Measurements from ENCODE around the gene PKIG. TPM values are rescaled to one million over a fixed set of nuclear protein-coding genes. Genes with fewer than 3 reads are reported as not detected.

Gene PKIG
- total RNA-seq, 4 donors from 2014 or later = 21.5 to 42.6 (median 28.2) TPM

DNA sequence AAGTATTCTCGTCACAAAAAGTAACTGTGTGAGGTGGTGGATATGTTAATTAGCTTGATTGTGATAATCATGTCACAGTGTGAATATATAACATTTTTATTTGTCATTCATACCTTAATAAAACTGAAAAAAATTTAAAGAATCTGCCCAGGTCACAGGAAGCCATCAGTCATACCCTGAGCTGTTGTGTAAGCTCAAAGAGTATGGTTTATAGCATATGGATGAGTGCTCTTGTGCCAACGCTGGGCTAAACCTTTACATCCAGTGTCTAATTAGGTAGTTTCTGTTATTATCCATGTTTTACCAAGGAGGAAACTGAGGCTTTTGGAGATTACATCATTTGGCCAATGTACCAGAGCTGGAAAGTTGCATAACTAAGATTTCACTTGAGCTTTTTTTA is 11.4 kb downstream of the PKIG start:
- TF ChIP-seq, protein P1, sequence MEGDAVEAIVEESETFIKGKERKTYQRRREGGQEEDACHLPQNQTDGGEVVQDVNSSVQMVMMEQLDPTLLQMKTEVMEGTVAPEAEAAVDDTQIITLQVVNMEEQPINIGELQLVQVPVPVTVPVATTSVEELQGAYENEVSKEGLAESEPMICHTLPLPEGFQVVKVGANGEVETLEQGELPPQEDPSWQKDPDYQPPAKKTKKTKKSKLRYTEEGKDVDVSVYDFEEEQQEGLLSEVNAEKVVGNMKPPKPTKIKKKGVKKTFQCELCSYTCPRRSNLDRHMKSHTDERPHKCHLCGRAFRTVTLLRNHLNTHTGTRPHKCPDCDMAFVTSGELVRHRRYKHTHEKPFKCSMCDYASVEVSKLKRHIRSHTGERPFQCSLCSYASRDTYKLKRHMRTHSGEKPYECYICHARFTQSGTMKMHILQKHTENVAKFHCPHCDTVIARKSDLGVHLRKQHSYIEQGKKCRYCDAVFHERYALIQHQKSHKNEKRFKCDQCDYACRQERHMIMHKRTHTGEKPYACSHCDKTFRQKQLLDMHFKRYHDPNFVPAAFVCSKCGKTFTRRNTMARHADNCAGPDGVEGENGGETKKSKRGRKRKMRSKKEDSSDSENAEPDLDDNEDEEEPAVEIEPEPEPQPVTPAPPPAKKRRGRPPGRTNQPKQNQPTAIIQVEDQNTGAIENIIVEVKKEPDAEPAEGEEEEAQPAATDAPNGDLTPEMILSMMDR (IDR thresholded peaks at IDR 0.05) = no peak
- TF ChIP-seq POLR2A (IDR thresholded peaks at IDR 0.05) = no peak
- 69 to 74% methylated on average over 2 of the region's 2 CpGs for WGBS, 2 donors
- no peak for DNase-seq (ENCODE audit: low spot score in 2 of 2)
- intact Hi-C loops (cut with DNase I; ENCODE audit: low total_unique reads) = no loop called here
- H3K4me3 ChIP-seq (ENCODE audit: low read depth, poor library complexity, severe bottlenecking) = no peak overlapping the region

DNA sequence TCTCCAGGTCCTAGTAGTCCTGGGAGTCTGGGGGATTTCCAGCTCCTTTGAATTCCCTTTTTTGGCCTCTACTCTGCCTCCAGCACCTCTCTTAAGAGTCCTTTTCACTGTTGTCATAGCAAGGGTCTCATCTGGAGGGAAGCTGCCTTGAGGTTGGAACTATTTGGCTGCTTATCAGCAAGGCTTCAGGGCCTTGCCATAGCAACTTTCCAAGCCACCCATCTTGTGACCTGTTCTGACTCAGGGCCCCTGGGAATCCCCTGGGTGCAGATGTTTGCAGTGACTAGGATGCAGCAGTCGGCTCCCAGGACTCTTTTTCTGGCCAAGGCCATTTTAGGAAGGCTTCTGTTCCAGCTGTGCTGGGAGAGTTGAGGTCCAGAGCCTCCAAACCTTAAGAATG is 12.4 kb downstream of the PKIG start:
- no peak for DNase-seq (ENCODE audit: low spot score in 2 of 2)
- TF ChIP-seq POLR2A (IDR thresholded peaks at IDR 0.05) = no peak
- TF ChIP-seq, protein P1 (IDR thresholded peaks at IDR 0.05) = no peak
- intact Hi-C loops (cut with DNase I; ENCODE audit: low total_unique reads) = no loop called here

DNA sequence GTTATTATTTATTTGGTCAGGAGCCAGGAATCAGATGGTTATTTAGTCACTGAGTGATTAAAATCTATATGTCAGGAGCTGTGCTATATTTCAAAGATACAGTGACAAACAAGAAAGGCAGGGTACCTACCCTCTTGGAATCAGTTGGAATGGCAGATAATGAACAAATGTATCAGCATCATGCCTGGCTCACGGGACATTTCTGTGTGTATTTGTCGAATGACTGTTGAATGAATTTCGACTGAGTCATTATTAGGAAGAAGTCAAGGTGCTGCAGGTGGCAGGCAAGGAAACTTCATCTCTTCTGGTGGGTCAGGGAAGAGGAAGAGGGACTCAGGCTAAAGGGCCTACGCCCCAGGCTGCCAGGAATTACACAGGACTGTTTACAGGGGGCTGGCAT is 13.6 kb downstream of the PKIG start:
- intact Hi-C loops (cut with DNase I; ENCODE audit: low total_unique reads) = no loop called here
- TF ChIP-seq, protein P1 (IDR thresholded peaks at IDR 0.05) = no peak
- TF ChIP-seq POLR2A (IDR thresholded peaks at IDR 0.05) = no peak
- no peak for DNase-seq (ENCODE audit: low spot score in 2 of 2)
- 91 to 94% methylated on average over 4 of the region's 4 CpGs for WGBS, 2 donors
- no peak overlapping the region for H3K4me3 ChIP-seq (ENCODE audit: low read depth, poor library complexity, severe bottlenecking)

More for the DNA sequence above, 12.4 kb downstream of the PKIG start:
- 0 to 17% methylated on average over 1 of the region's 1 CpG for WGBS, 2 donors
- no peak overlapping the region for H3K4me3 ChIP-seq (ENCODE audit: low read depth, poor library complexity, severe bottlenecking)

DNA sequence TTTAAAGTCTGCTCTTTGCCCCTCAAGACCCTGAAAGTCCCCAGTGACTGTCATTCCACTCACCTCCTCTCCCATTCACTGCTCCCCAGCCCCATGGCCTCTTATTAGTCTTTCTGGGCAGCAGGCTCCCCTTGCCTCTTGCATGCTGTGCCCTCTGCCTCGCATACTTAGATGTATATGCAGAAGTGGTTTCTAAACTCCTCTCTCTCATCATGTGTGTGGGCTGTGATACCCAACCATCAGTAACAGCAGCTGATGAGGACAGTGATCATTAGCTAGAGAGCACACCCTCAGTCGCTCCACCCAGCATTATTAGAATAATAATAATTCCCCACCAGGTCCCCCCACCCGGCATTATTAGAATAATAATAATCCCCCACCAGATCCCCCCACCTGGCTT is 14.5 kb downstream of the PKIG start:
- TF ChIP-seq POLR2A (IDR thresholded peaks at IDR 0.05) = no peak
- TF ChIP-seq, protein P1 (IDR thresholded peaks at IDR 0.05) = no peak
- no peak for DNase-seq (ENCODE audit: low spot score in 2 of 2)
- intact Hi-C loops (cut with DNase I; ENCODE audit: low total_unique reads) = no loop called here
- 85 to 94% methylated on average over 3 of the region's 3 CpGs for WGBS, 2 donors
- no peak overlapping the region for H3K4me3 ChIP-seq (ENCODE audit: low read depth, poor library complexity, severe bottlenecking)

DNA sequence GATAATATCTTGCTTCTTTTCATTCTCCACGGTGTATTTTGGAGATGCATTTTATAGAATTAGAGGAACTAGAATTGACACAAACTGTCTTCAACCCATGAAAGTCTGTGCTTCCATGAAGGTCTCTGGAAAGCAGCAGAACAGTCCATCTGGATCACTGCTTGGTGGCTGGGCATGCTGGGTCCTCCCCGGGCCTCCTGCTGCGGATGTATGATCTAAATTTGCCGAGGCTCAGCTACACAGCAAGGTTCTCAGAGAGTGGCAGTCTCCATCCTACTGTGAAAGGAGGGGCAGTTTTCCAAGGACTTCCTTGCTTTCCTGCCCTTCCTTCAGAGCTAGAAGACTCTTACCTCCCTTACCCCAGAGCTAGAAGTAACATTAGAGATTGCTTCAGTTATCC is 15.1 kb downstream of the PKIG start:
- H3K4me3 ChIP-seq (ENCODE audit: low read depth, poor library complexity, severe bottlenecking) = no peak overlapping the region
- no peak for TF ChIP-seq POLR2A (IDR thresholded peaks at IDR 0.05)
- TF ChIP-seq, protein P1 (IDR thresholded peaks at IDR 0.05) = no peak
- intact Hi-C loops (cut with DNase I; ENCODE audit: low total_unique reads) = no loop called here
- DNase-seq (ENCODE audit: low spot score in 2 of 2) = no peak
- WGBS, 2 donors = 67 to 76% methylated on average over 4 of the region's 4 CpGs

DNA sequence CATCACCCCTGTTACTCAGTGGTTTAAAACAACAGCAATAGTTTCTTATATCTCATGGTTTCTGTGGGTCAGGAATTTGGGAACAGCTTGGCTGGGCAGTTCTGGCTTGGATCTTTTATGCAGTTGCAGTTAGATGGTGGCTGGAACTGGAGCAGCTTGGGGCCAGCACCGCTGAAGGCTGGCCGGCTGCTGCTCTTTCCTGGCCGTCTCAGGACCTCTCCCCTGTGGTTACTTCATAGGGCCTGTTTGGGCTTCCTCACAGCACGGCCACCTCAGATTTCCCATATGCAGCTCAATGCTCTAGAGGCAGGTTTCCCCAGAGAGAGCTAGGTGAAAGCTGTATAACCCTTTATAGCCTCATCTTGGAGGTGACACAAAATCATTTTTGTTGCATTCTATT is 15.6 kb downstream of the PKIG start:
- intact Hi-C loops (cut with DNase I; ENCODE audit: low total_unique reads) = no loop called here
- TF ChIP-seq POLR2A (IDR thresholded peaks at IDR 0.05) = no peak
- TF ChIP-seq, protein P1 (IDR thresholded peaks at IDR 0.05) = no peak
- 45 to 61% methylated on average over 4 of the region's 4 CpGs for WGBS, 2 donors

More for the DNA sequence above, 15.6 kb downstream of the PKIG start:
- H3K4me3 ChIP-seq (ENCODE audit: low read depth, poor library complexity, severe bottlenecking) = no peak overlapping the region
- DNase-seq (ENCODE audit: low spot score in 2 of 2) = no peak
